Naive B cell (primary cell): ENCODE results near the gene CCDC38. TPM values are rescaled to one million over a fixed set of nuclear protein-coding genes. Genes with fewer than 3 reads are reported as not detected.

Source experiments
- ATAC-seq, 2 donors: fragments of 150-1000 bp; cut with Tn5 transposase; 2 replicates each; pipeline ENCODE4 v1.10.0; 2021; ENCODE audit warnings: low read depth in 2 of 2, mild to moderate bottlenecking in 2 of 2, moderate library complexity in 2 of 2
- DNase-seq: peaks from one replicate; pipeline ENCODE4 v3.0.0; 2022
- H3K27ac Mint-ChIP-seq, 6 donors: one replicate each; pipeline ENCODE4 v1.8.0; 2020 to 2022; ENCODE audit warnings: mild to moderate bottlenecking in 6 of 6, mixed read lengths in 6 of 6, moderate library complexity in 5 of 6, inconsistent platforms in 2 of 6
- H3K27me3 Mint-ChIP-seq, 3 donors: one replicate each; pipeline ENCODE4 v1.8.0; 2021 to 2022; ENCODE audit warnings: mixed read lengths in 3 of 3, mild to moderate bottlenecking in 1 of 3
- H3K36me3 Mint-ChIP-seq, 2 donors: one replicate each; pipeline ENCODE4 v1.8.0; 2020 to 2022; ENCODE audit warnings: mixed read lengths in 2 of 2, inconsistent platforms in 1 of 2, mild to moderate bottlenecking in 1 of 2
- H3K4me1 Mint-ChIP-seq, 3 donors: one replicate each; pipeline ENCODE4 v1.8.0; 2020 to 2022; ENCODE audit warnings: mixed read lengths in 3 of 3, inconsistent platforms in 1 of 3, mild to moderate bottlenecking in 1 of 3, moderate library complexity in 1 of 3
- H3K4me3 Mint-ChIP-seq, 8 donors: one replicate each; pipeline ENCODE4 v1.8.0; 2020 to 2022; ENCODE audit warnings: mild to moderate bottlenecking in 8 of 8, mixed read lengths in 8 of 8, moderate library complexity in 8 of 8, inconsistent platforms in 2 of 8
- H3K9me3 Mint-ChIP-seq, 7 donors: one replicate each; pipeline ENCODE4 v1.8.0; 2020 to 2022; ENCODE audit warnings: mixed read lengths in 7 of 7, mild to moderate bottlenecking in 5 of 7, inconsistent platforms in 2 of 7, moderate library complexity in 1 of 7
- polyA plus RNA-seq, 6 donors: library from polyadenylated mRNA; unstranded; fragments of 300-500 nt; fragmentation: Illumina TruSeq; gene quantifications; one replicate each; pipeline ENCODE4 v1.2.3, GENCODE V29; 2021; ENCODE audit warnings: low read depth in 6 of 6

CCDC38 gene
- polyA plus RNA-seq, 6 donors from 2014 or later, result 0.12 TPM; not detected in 5

DNA sequence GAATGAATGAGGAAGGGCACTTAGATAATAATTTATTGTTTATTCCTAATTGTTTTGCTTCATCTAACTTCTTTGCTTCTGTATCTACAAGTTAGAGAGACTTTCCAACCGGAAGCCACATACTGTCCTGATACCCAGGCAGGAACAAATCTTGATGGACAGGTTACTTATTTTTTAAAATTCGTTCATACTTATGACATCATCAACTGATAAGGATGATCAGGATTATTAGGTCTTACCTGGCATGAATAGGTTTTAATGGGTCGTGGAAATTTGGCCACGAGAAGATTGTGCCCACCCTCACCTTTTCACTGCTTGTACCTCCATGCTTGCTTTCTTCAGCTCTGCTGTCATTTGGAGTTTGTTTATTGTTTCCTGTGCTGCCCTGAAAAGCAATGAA, 44.3 kb downstream of the CCDC38 start:
- DNase-seq (no peak), ATAC-seq (no peak)
- H3K9me3 Mint-ChIP-seq, result peaks cover under 1 to 12% (median 2%) of the 10 kb centered on the region in 7 donors
- no peaks in the 10 kb centered on the region for H3K4me1 Mint-ChIP-seq
- no peak overlapping the region for H3K27ac Mint-ChIP-seq
- H3K36me3 Mint-ChIP-seq, result no peaks in the 10 kb centered on the region
- H3K27me3 Mint-ChIP-seq, result peaks cover 21 to 24% (median 23%) of the 10 kb centered on the region in 3 donors
- no peak overlapping the region for H3K4me3 Mint-ChIP-seq

DNA sequence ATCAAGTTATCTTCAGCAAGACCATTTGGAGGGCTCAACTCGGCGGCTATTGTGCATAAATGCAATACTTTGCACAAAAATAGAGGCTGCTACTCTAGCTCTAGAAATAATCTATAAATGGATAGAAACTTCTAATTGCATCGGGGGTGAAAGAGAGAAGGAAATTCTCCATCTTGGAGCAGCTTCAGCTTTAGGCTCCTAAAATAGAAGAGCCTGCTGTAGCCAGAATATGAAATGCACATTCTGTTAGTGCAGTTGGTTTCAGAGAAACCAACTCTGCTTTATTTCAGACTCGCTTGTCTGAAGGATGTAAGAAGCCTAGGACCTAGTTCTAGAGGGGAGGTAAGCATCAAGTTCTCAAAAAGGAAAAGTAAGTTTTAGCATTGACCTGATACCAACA, 45.6 kb downstream of the CCDC38 start:
- DNase-seq, result no peak
- H3K27ac Mint-ChIP-seq, result no peak overlapping the region
- H3K36me3 Mint-ChIP-seq, result no peaks in the 10 kb centered on the region
- H3K4me3 Mint-ChIP-seq, result no peak overlapping the region
- no peak for ATAC-seq
- H3K27me3 Mint-ChIP-seq, result peaks cover 19 to 24% (median 21%) of the 10 kb centered on the region in 3 donors
- H3K9me3 Mint-ChIP-seq, result peaks cover 0 to 4% (median 0%) of the 10 kb centered on the region in 7 donors
- no peaks in the 10 kb centered on the region for H3K4me1 Mint-ChIP-seq

DNA sequence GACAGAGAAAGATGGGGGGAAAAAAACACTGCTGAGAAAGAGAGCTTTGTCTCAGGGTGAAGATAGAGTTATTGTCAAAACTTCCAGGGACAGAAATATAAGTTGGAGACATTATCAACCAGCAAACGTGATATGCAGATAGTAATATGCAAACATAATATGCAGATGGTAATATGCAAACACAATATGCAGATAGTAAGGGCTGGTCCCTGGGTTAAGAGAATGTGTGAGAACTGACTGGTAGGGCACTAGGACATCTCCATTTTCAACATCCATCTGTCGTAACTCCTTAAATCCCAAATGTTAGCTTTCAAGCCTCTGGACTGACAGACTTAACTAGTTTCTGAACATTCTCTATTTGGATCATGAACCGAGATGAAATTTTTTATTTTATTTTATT, 51.5 kb downstream of the CCDC38 start:
- H3K4me3 Mint-ChIP-seq, result no peak overlapping the region
- peaks cover 10 to 13% (median 12%) of the 10 kb centered on the region in 3 donors for H3K27me3 Mint-ChIP-seq
- H3K4me1 Mint-ChIP-seq, result no peaks in the 10 kb centered on the region
- ATAC-seq, result no peak
- peaks cover 0 to 4% (median 0%) of the 10 kb centered on the region in 7 donors for H3K9me3 Mint-ChIP-seq
- DNase-seq, result no peak
- H3K27ac Mint-ChIP-seq, result no peak overlapping the region
- H3K36me3 Mint-ChIP-seq, result no peaks in the 10 kb centered on the region

DNA sequence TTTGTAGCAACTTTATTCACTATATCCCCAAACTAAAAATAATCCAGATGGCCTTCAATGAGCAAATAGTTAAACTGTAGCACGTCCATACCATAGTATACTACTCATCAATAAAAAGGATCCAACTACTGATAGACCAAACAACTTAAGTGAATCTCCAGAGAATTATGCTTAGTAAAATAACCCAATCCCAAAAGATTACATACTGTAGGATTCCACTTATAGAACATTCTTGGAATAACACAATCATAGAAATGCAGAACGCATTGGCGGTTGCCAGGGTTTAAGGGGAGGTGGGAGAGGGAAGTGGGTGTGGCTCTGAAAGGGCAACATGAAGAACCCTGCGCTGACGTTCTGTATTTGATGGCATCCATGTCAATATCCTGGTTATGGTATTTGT, 55.1 kb downstream of the CCDC38 start:
- ATAC-seq, result no peak
- no peak overlapping the region for H3K27ac Mint-ChIP-seq
- H3K36me3 Mint-ChIP-seq, result no peaks in the 10 kb centered on the region
- H3K9me3 Mint-ChIP-seq, result peaks cover 0 to 4% (median 0%) of the 10 kb centered on the region in 7 donors
- DNase-seq, result no peak
- H3K27me3 Mint-ChIP-seq, result peaks cover 0 to 4% (median 0%) of the 10 kb centered on the region in 3 donors
- no peak overlapping the region for H3K4me3 Mint-ChIP-seq
- H3K4me1 Mint-ChIP-seq, result no peaks in the 10 kb centered on the region

DNA sequence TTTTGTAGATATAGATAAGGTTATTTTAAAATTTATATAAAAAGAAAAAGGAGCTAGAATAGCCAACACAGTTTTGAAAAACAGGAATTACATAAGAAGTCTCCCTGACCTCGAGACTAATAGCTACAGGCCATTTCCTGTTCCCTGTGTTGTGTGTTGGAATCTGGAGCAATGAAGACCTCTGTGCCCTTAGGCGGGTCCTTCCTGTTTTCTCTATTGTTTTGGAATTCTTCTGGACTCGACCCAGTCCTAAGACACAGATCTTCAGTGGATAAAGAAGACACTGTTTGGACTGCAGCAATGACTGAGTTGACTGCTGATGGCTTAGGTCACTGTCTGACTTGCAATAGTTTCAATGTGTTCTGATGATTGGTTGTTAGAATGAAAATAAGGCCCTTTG, 57.4 kb downstream of the CCDC38 start:
- ATAC-seq, result no peak
- Mint-ChIP-seq H3K4me1 (no peaks in the 10 kb centered on the region), H3K27me3 (peaks cover 0 to 4% (median 0%) of the 10 kb centered on the region in 3 donors), H3K27ac (no peak overlapping the region), H3K4me3 (no peak overlapping the region), H3K9me3 (peaks cover 0 to 4% (median 0%) of the 10 kb centered on the region in 7 donors), H3K36me3 (peaks cover 0 to 1% of the 10 kb centered on the region in 2 donors)
- no peak for DNase-seq

DNA sequence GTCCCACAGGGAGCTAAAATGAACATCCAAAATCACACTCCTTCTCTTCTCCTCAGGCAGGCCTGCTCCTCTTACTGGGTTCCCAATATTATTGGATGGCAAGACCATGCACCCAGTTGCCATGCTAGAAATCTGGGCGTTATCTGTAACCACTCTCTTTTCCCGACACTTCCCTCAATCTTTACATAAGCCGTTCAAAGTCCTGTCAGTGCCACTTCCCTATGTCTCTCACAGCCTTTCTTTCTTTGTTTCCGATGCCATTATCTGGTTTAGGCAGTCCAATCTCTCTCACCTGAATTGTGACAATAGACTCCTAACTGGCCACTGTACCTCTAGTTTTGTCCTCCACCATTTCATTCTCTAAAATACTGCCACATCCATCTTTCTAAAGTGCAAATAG, 59.5 kb downstream of the CCDC38 start:
- Mint-ChIP-seq H3K36me3 (peaks cover 0 to 7% of the 10 kb centered on the region in 2 donors), H3K4me1 (no peaks in the 10 kb centered on the region), H3K9me3 (peaks cover 0 to 4% (median 0%) of the 10 kb centered on the region in 7 donors), H3K27me3 (no peaks in the 10 kb centered on the region), H3K27ac (no peak overlapping the region), H3K4me3 (no peak overlapping the region)
- no peak for ATAC-seq
- no peak for DNase-seq

DNA sequence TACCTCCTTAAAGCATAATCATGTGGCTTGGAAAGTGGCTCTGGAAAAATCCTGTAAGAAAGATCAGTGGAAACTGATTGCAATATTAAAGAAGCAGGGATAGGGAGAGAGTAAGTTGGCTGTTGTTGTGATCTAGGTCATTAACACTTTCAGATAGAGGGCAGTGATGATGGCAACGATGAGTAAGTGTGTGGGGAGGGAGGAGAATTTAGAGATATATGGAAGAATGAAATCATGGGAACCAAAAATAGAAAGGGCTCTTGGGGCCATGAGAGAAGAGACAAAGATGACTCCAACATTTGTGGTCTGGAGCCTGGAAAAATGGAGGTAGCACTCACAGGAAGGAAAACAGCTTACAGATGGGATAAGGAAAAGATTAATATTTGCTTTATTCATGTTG, 60.3 kb downstream of the CCDC38 start:
- Mint-ChIP-seq H3K9me3 (peaks cover 0 to 4% (median 0%) of the 10 kb centered on the region in 7 donors), H3K36me3 (peaks cover 0 to 7% of the 10 kb centered on the region in 2 donors), H3K27ac (no peak overlapping the region), H3K4me3 (no peak overlapping the region), H3K27me3 (no peaks in the 10 kb centered on the region), H3K4me1 (no peaks in the 10 kb centered on the region)
- no peak for ATAC-seq
- DNase-seq, result no peak

DNA sequence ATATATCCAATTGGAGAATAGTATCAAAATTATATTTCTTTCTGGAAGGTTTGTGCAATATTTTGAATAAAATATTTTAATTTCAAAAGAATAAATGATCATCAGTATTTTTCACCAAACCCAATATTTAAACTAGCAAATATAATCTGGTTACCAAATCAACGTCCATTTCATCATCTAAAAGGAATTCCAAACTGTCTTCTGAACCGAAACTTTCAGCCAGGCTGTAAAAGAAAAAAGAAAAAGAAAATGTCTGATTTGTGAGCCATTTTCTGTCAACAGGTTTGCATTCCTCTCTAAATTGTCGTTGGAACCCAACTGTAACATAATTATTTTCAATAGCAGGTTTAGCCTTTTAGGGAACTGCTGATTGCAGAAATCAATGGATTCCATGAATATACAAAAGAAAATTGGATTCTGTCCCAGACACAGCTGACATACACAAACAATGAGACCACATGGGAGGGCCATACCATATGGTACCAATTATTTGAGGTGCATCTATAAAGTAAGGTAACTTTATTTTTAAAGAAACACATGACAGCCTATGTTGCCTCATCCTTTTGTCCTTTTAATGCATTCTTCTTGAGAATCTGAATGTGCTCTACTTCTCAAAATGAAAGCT, 61.0 kb downstream of the CCDC38 start:
- Mint-ChIP-seq H3K4me3 (no peak overlapping the region), H3K36me3 (peaks cover 0 to 7% of the 10 kb centered on the region in 2 donors), H3K27ac (no peak overlapping the region), H3K27me3 (no peaks in the 10 kb centered on the region), H3K9me3 (peaks cover 0 to 4% (median 0%) of the 10 kb centered on the region in 7 donors), H3K4me1 (no peaks in the 10 kb centered on the region)
- ATAC-seq (no peak), DNase-seq (no peak)

DNA sequence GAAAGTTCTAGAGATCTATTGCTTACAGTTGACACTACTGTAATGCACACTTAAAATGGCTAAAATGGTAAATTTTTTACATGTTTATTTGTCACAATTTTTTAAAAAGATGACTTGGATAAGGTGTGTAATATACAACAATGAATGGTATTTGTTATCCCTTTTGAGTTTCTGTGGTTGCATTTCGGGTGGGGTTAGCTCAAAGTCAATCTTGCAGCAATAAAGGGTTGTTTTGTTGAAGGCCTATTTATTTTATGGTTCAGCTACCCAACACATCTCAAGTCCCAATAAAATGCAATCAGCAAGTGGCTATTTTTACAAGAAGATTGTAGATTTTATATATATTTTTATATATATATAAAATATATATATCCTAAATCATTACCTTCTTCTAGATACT, 61.5 kb downstream of the CCDC38 start:
- ATAC-seq (no peak), DNase-seq (no peak)
- Mint-ChIP-seq H3K27me3 (no peaks in the 10 kb centered on the region), H3K4me3 (no peak overlapping the region), H3K27ac (no peak overlapping the region), H3K9me3 (peaks cover 0 to 4% (median 0%) of the 10 kb centered on the region in 7 donors), H3K36me3 (peaks cover 0 to 7% of the 10 kb centered on the region in 2 donors), H3K4me1 (no peaks in the 10 kb centered on the region)

DNA sequence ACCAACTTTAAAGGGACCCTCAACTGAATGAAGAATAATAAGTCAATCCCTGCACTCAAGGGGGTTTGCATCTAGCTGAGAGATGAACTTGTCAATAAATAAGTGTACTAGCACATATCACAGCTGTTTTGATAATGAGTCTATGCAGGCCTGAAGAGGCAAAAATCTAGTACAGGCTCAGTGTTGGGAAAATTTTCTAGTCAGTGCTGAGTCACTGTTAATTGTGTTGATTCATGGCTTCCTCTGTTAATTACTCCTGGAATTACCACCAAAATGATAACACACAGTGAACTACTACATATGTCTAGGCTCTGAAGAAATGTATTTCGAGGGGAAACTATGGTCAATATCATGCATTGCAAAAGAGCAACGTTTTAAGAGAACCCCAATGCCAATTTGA, 64.8 kb downstream of the CCDC38 start:
- no peaks in the 10 kb centered on the region for H3K9me3 Mint-ChIP-seq
- H3K36me3 Mint-ChIP-seq, result peaks cover 11 to 23% of the 10 kb centered on the region in 2 donors
- H3K27me3 Mint-ChIP-seq, result no peaks in the 10 kb centered on the region
- ATAC-seq, result no peak
- H3K4me1 Mint-ChIP-seq, result peaks cover 0 to 3% (median 0%) of the 10 kb centered on the region in 3 donors
- DNase-seq, result no peak
- no peak overlapping the region for H3K4me3 Mint-ChIP-seq
- no peak overlapping the region for H3K27ac Mint-ChIP-seq

DNA sequence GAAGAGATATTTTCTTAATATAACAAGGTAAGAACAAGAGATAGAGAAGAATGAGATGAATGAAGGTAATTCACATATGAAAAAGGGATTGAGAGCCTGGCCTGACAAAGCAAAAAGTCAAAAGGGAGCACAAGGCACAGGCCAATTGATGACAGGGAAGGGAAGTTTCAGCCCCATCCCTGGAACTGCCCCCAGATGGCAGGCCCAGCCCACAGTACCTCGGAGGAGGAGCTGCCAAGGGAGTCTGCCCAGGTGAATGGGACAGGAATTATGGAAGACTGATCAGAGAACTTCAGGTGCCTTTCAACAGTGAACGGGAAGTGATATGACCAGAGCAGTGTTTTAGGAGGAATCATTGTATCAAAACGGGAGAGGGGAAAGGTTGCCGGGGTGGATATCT, 68.0 kb downstream of the CCDC38 start:
- H3K9me3 Mint-ChIP-seq, result no peaks in the 10 kb centered on the region

DNA sequence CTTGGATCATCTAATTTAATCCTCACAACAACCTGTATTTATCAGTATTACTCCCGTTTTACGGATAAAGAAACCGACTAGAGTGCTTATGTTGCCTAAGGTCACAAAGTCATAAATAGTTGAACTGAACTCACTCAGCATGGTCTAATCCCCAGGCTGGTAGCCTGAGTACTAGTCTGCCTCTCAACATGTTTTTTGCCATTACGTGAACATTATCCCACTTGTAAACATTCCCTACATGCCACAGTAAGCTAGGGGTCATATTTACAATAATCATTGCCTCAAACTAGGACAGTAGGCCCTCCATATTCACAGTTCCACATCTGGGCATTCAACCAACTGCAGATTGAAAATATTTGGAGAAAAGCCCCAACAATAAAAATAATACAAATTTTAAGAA, 71.5 kb downstream of the CCDC38 start:
- Mint-ChIP-seq H3K27me3 (no peaks in the 10 kb centered on the region), H3K4me1 (peaks cover 7 to 17% (median 13%) of the 10 kb centered on the region in 3 donors), H3K27ac (no peak overlapping the region), H3K9me3 (no peaks in the 10 kb centered on the region), H3K4me3 (no peak overlapping the region), H3K36me3 (peaks cover 18 to 19% of the 10 kb centered on the region in 2 donors)
- ATAC-seq (no peak), DNase-seq (no peak)

More for the DNA sequence above, 68.0 kb downstream of the CCDC38 start:
- DNase-seq (no peak), ATAC-seq (no peak)
- H3K4me3 Mint-ChIP-seq, result no peak overlapping the region
- no peaks in the 10 kb centered on the region for H3K27me3 Mint-ChIP-seq
- H3K36me3 Mint-ChIP-seq, result peaks cover 12 to 16% of the 10 kb centered on the region in 2 donors
- H3K4me1 Mint-ChIP-seq, result peaks cover 0 to 6% (median 4%) of the 10 kb centered on the region in 3 donors
- no peak overlapping the region for H3K27ac Mint-ChIP-seq

DNA sequence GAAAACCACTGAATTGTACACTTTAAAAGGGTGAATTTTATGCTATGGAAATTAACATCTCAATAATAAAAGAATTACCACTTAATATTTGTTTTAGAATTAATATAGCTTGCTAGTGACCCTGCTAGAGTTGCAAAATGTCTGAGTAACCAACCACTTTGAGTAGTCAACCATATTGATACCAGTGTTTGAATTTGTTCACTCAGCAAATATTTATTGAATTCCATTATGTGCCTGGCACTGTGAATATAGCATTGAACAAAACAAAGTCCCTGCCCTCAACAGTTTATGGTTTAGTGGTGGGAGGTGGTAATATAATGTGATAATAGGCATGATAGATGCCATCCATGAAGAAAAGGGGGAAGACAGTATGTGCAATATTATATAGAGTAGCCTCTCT, 79.1 kb downstream of the CCDC38 start:
- H3K9me3 Mint-ChIP-seq, result no peaks in the 10 kb centered on the region
- DNase-seq (no peak), ATAC-seq (no peak)
- H3K27ac Mint-ChIP-seq, result no peak overlapping the region
- peaks cover 5 to 7% (median 5%) of the 10 kb centered on the region in 3 donors for H3K4me1 Mint-ChIP-seq
- peaks cover 16 to 20% of the 10 kb centered on the region in 2 donors for H3K36me3 Mint-ChIP-seq
- H3K4me3 Mint-ChIP-seq, result no peak overlapping the region
- no peaks in the 10 kb centered on the region for H3K27me3 Mint-ChIP-seq

DNA sequence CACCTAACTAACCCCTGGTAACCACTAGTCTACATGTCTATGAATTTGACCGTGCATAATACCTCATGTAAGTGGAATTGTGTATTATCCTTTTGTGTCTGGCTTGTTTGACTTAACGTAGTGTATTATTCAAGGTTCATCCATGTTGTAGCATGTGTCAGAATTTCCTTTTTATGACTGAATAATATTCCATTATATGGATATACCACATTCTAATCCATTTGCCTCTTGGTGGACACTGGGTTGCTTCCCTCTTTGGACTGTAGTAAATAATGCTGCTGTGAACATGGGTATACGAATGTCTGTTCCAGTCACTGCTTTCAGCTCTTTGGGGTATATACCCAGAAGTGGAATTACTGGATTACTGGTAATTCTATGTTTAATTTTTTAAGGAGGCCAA, 80.4 kb downstream of the CCDC38 start:
- H3K4me1 Mint-ChIP-seq, result peaks cover 5 to 9% (median 7%) of the 10 kb centered on the region in 3 donors
- peaks cover 4 to 7% (median 5%) of the 10 kb centered on the region in 3 donors for H3K27me3 Mint-ChIP-seq
- H3K9me3 Mint-ChIP-seq, result no peaks in the 10 kb centered on the region
- DNase-seq, result no peak
- H3K4me3 Mint-ChIP-seq, result peak overlapping the region in 1 of 8 donors; percentile 37
- no peak overlapping the region for H3K27ac Mint-ChIP-seq
- ATAC-seq, result no peak
- H3K36me3 Mint-ChIP-seq, result peaks cover 16 to 20% of the 10 kb centered on the region in 2 donors
